Fibroblast of peridontal ligament (primary cell): ENCODE measurements around the gene JUN.
"Not testable (repeated sequence)": the region's sequence is repeated elsewhere in the genome, so short reads cannot be mapped to it uniquely, and the experiment has no call there.

Source experiments
- DNase-seq: peaks from one replicate; pipeline ENCODE4 v3.0.0-alpha.2; 2010; ENCODE audit errors: extremely low read depth

The JUN gene

GRCh38 chr1:58809325-58810010 lies 25.6 kb upstream of the JUN start:
- peak; percentile 63 for DNase-seq

DNA sequence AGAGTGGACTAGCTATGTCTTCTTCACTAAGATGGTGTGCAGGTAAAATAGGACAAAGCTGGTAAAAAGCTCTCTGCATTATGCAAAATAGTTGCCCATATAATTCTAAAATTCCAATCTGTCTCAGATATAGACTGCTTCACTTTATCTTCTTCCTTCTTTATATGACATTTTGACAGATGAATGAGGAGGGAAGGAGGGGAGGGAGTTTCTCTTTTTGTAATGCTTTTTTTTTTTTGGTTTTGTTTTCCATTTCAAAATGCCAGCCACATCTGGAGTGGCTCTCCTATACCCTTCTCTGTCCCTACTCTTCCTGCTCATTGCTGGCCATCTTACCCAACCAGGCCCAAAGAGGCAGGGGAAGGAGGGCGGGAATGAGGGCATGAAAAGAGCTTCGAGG lies 24.2 kb upstream of the JUN start:
- DNase-seq: no peak

DNA sequence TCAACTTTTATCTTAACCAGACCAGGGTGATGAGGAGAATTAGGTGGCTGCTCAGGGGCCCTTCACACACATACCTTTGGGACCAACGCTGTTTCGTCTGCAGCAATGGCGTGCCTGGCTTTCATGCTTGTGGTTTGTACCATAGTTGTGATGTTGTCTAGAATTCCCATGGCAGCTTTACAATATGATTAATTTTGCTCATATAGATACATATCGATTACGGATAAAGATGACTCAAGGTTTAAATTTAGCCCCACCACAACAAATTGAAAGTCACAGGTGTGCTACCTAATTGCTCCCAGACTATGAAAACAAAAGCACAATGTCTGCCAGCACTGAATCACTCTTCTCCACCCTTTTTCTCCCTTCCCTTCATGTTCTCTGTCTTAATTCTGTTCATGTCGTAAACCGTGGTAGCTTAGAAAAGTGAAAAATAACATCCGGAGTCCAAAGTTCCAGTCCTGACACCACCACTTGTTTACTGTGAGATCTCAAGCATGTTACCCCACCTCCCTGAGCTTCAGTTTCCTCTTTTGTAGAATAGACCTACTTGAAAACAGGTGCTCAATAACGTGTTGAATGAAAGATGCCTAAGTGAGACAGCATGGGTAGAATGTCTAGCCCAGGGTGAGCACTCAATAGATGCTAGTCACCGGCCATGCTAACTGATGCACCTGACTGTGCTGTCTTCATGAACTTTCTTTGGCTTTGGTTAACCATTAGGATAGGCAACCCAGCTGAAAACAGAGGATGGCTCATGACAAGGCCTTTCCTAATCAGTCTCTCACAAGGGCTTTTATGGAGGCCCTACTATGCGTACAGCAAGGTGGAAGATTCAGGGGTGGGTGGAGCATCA lies 22.1 kb upstream of the JUN start:
- no peak for DNase-seq

GRCh38 chr1:58804853-58805565 lies 21.2 kb upstream of the JUN start:
- no peak for DNase-seq

- DNase-seq: no peak
Observed at GRCh38 chr1:58803858-58804257, 20.0 kb upstream of the JUN start.

GRCh38 chr1:58802640-58803399 lies 19.0 kb upstream of the JUN start:
- no peak for DNase-seq

- not testable (repeated sequence) for DNase-seq
Observed at GRCh38 chr1:58801286-58801685, 17.4 kb upstream of the JUN start.

- no peak for DNase-seq
Observed at GRCh38 chr1:58799650-58800049, 15.8 kb upstream of the JUN start.

DNA sequence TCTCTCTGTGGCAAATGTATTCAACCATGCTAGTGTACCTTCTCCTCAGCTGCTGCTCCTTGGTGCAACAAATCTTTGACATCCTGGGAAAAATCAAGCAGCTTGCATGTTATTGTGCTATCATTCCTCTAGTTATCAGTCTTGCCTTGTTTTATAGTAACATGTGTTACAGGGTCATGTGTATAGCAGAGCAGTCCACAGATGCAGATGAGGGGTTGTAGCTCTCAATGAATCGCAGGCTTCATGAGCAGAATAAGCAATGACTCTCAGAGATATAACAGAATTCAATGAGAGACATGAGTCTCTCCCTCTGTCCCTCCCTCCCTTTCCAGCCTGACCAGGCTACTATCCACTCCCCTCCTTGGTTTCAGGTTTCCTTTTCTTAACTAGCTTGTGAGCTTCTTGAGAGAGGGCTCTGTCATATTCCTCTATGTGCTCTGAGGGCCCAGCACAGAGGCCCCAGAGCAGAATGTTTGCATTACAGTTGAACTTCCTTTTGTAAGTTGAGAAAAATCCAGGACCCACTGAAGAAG lies 15.1 kb upstream of the JUN start:
- DNase-seq: no peak

DNA sequence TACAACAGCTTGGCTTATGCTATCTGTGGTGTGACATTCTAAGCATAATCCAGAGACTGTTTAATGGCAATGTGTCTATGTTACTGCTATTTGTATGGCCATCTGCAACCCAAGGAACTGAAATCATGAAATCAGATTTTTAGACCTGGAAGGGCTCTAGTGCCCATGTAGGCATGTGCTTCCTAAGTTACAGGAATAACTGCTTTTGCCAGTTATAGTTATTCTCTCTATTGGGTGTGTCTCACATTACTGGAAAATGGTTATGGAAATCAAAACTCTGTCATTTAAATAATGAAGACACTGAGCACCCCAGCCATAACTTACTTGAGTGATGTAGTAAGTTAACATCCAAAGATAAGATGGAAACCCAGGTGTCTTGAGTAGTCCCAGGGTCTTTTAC lies 12.6 kb upstream of the JUN start:
- no peak for DNase-seq

GRCh38 chr1:58794585-58794984 lies 10.7 kb upstream of the JUN start:
- no peak for DNase-seq

DNA sequence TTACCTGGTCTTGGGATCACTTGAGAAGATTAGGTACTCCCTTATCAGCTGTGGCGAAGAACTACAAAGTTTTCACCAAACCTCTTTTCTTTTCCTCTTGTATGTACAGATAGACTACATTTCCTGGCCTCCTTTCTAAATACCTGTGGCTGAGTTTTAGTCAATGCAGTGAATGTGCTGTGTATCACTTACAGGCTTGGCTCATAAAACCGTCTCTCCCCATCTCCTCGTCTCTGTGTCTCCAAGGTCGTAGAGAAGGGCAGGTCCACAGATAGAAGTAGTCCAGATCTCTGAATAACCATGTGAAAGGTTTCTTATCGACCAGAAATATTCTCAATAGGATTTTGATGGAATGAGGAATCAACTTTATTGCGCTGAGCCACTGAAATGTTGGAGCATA lies 9.0 kb upstream of the JUN start:
- DNase-seq: no peak

- DNase-seq: no peak
Observed at GRCh38 chr1:58791106-58791505, 7.3 kb upstream of the JUN start.

- DNase-seq: no peak
Observed at GRCh38 chr1:58789996-58790660, 6.3 kb upstream of the JUN start.

DNA sequence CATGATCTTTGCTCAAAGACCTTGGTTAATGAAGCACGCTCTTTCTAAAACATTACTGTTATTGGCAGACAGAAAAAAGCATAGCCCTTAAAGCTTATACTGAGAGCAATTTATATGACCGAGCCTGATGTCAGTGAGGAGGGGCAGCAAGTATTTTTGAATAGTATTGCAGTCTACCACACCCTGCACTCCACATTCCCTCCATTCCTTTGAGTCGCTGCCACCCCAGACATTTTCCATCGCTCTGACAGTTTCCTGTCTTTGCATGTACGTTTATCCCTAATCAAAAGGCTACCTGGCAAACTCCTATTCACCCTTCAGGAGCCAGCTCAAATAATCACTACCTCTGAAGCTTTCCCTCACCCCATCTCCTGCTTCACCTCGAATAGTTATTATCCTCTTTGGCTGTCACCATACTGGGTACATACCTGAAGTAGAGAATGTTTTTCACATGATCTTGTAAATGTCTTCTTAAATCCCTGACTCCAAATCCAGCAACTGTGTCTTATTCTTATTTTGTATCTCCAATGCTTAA lies 5.5 kb upstream of the JUN start:
- no peak for DNase-seq

GRCh38 chr1:58788259-58788658 lies 4.4 kb upstream of the JUN start:
- no peak for DNase-seq

DNA sequence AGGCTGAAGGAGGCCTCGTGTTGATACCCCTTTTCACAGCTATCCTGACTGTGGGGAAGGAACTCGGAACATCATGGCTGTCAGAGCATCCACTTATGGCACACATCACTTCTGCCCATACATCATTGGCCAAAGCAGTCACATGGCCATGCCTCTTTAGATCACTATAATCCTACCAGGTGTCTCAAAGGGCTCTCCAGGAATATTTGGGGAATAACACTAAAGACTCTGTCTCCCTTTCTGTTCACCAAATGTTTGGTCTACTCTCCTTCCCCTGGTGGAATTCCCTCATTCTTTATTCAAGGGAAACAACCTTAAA lies 3.0 kb upstream of the JUN start:
- DNase-seq: no peak

GRCh38 chr1:58786184-58786926 lies 2.5 kb upstream of the JUN start:
- DNase-seq: peak; percentile 72

DNA sequence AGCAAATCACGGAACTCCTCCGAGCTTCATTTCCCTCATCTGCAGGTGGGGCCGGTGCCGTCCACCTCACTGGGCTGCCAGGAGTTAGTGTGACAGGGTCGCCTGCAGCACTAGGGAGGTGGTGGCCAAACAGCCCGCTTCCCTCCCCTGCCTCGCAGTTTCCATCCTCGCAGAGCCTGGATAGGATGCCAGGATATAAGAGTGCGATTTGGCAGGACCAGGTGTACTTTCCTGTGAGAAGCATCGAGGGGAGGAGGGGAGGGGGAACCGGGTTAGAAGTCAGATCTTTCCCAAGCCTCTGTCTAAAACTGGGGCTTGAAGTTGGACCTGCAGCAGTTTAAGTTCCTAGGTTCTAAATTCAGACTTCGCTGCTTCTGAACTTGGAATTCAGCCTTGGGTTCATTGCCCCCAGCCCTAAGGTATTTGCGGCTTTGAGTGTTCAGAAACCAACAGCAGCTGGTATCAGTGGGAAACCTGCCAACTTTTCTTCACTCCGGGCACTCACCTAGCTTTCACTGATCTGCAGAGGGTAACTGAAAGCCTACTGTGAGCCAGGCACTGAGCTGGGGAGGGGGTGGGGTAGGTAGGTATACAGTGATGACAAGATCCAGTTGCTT lies 1.7 kb upstream of the JUN start:
- DNase-seq: peak; percentile 52
